Retinal pigment epithelial cell (primary cell): ENCODE results near the gene ZNF132.
"Not testable (repeated sequence)": the region's sequence is repeated elsewhere in the genome, so short reads cannot be mapped to it uniquely, and the experiment has no call there.

Source experiments
- DNase-seq: peaks from one replicate; pipeline ENCODE4 v3.0.0-alpha.2; 2010; ENCODE audit warnings: low read depth
- H3K4me3 ChIP-seq: 2 replicates; pipeline ENCODE4 v1.5.1; 2011; ENCODE audit warnings: mild to moderate bottlenecking, low read length, control low read depth, moderate library complexity
- CTCF ChIP-seq: conservative IDR thresholded peaks from 2 replicates; pipeline ENCODE4 v1.5.1; 2011; ENCODE audit warnings: low read depth, low read length, control low read depth, inconsistent platforms

Gene ZNF132

DNA sequence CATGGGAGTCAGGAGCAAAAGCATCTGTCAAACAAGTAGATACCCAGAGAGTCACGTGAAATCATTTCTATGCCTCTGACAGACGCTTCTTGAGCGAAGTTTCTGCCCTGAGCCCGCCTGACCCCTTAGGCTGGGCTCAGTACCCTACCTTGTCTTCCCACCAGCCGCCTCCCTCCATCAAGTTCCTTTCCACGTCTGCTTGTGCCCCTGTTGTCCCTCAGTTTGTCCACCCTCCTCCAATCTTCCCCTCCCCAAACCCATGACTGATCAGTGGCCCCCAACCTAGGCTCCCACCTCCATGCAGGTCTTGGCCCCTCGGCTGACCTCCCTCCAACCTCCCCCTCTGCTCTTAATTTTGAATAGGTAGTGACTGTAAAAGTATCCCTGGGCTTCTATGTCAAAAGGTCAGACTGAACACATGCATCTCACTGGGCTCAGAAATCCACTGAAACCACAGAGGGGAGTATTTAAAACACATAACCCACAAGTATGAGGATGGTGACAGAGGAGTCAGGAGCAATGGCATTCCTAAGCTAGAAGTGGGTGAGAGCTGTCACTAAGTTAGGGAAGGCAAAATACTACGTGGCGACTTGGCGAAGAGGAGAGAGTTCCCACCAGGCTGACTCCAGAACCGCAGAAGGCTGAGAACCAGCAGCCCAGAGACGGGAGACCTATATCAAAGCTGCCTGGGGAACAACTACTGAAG, 34.5 kb upstream of the ZNF132 start:
- no peak overlapping the region for H3K4me3 ChIP-seq
- DNase-seq: no peak
- TF ChIP-seq CTCF: no peak

DNA sequence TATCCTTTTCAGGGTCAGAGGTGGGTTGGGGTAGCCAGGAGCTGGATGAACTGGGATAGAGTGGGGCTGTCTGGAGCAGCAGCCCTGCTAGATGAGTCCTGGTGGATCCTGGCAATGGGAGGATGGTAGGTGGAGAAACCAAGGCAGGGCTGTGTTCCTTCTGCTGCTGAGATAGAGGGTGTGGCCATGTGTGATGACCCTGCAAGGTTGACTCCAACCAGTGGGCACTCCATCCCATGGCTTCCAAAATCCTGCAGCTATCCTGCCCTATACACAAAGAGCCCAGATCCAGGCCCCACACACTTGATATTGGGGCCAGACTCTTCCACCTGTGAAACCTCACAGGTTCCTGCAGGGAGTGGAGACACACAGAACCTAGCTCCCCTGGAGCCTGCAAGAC, 33.8 kb upstream of the ZNF132 start:
- no peak for DNase-seq
- TF ChIP-seq CTCF: no peak
- no peak overlapping the region for H3K4me3 ChIP-seq

GRCh38 chr19:58471736-58472135, 31.8 kb upstream of the ZNF132 start:
- DNase-seq: no peak
- TF ChIP-seq CTCF: no peak
- H3K4me3 ChIP-seq: no peak overlapping the region

DNA sequence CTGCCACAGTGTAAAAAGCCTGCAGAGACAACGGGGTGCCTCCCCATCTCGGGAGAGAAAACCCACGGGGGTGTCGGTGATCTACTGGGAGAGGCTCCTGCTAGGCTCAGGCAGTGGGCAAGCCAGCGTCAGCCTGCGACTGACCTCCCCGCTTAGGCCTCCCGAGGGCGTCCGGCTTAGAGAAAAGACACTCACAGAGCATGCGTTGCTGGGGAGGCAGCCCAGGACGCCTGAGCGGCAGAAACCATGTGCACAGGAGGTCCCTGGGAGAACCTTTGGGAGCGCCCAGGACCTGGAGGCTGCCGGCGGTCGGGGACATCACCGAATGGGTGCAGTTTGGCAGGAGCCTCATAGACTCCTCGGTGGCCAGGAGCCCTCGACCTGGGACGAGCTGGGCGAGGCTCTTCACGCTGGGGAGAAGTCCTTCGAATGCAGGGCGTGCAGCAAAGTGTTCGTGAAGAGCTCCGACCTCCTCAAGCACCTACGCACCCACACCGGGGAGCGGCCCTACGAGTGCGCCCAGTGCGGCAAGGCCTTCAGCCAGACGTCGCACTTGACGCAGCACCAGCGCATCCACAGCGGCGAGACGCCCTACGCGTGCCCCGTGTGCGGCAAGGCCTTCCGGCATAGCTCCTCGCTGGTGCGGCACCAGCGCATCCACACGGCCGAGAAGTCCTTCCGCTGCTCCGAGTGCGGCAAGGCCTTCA, 31.0 kb upstream of the ZNF132 start:
- DNase-seq, H3K4me3 ChIP-seq: not testable (repeated sequence)

GRCh38 chr19:58469241-58470013, 29.5 kb upstream of the ZNF132 start:
- no peak for TF ChIP-seq CTCF
- no peak for DNase-seq
- H3K4me3 ChIP-seq: no peak overlapping the region

- H3K4me3 ChIP-seq: peak overlapping the region; percentile 3
- TF ChIP-seq CTCF: no peak
- no peak for DNase-seq
Measured at GRCh38 chr19:58468216-58468839, 28.4 kb upstream of the ZNF132 start.
